Activated CD4-positive, alpha-beta T cell treated with anti-CD3 and anti-CD28 coated beads, Interleukin-2, amount 10 ng/mL, durations not matched to agents 24 days and 14 days (primary cell): ENCODE measurements around the gene OTUD3. TPM values are rescaled to one million over a fixed set of nuclear protein-coding genes. Genes with fewer than 3 reads are reported as not detected.
"Not testable (repeated sequence)": the region's sequence is repeated elsewhere in the genome, so short reads cannot be mapped to it uniquely, and the experiment has no call there.

ENCODE experiments used
- DNase-seq: peaks from one replicate; pipeline ENCODE4 v3.0.0; 2022
- H3K27ac Mint-ChIP-seq: one replicate; pipeline ENCODE4 v1.8.0; 2022; ENCODE audit warnings: mild to moderate bottlenecking, mixed read lengths
- H3K27me3 Mint-ChIP-seq: one replicate; pipeline ENCODE4 v1.8.0; 2022; ENCODE audit warnings: mixed read lengths
- H3K36me3 Mint-ChIP-seq: one replicate; pipeline ENCODE4 v1.8.0; 2022; ENCODE audit warnings: low read depth, mild to moderate bottlenecking, mixed read lengths
- H3K4me1 Mint-ChIP-seq: one replicate; pipeline ENCODE4 v1.8.0; 2021; ENCODE audit warnings: mixed read lengths
- H3K4me3 Mint-ChIP-seq: one replicate; pipeline ENCODE4 v1.8.0; 2022; ENCODE audit warnings: mild to moderate bottlenecking, moderate library complexity, mixed read lengths
- H3K9me3 Mint-ChIP-seq: one replicate; pipeline ENCODE4 v1.8.0; 2021; ENCODE audit warnings: mixed read lengths
- intact Hi-C: fragments of 100-400 bp; cut with micrococcal nuclease; formaldehyde crosslinking; loops from one replicate; pipeline ENCODE4 v1.15.1; 2023
- total RNA-seq: library from RNA; stranded (reverse); gene quantifications from 2 replicates; pipeline ENCODE4 v1.2.3, GENCODE V29; 2022

The OTUD3 gene
- total RNA-seq, 1 donor from 2014 or later, result 13.6 TPM

GRCh38 chr1:19909971-19910370 is 27.8 kb downstream of the OTUD3 start:
- peaks cover 59% of the 10 kb centered on the region for H3K36me3 Mint-ChIP-seq
- H3K9me3 Mint-ChIP-seq, result no peaks in the 10 kb centered on the region
- no peak overlapping the region for H3K27ac Mint-ChIP-seq
- intact Hi-C loops, result loop anchor here (10.0 kb wide), 1 partner anchor 585 kb away; no protein-coding TSS in a partner anchor
- no peaks in the 10 kb centered on the region for H3K27me3 Mint-ChIP-seq
- H3K4me3 Mint-ChIP-seq, result no peak overlapping the region
- H3K4me1 Mint-ChIP-seq, result peaks cover 2% of the 10 kb centered on the region
- no peak for DNase-seq

DNA sequence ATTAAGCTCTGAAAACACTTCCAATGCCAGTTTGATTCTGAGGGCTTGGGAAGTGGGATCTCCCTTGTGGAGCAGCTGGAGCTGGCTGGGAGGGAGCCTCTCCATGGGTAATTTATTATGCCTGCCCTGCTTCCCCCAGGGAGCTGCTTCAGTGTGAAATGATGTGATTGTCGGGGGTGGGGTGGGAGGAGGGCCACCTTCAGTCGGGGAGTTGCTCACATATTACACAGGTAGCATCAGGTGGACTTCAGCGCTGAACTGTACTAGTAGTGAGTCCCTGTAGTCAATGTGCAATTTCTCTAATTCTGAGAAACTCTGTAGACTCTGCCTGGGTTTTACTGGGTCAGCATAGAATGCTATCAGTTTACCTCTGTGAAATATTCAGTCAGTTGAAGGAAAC is 28.5 kb downstream of the OTUD3 start:
- Mint-ChIP-seq H3K9me3 (no peaks in the 10 kb centered on the region), H3K36me3 (peaks cover 57% of the 10 kb centered on the region), H3K4me3 (no peak overlapping the region), H3K27me3 (no peaks in the 10 kb centered on the region), H3K4me1 (peaks cover 2% of the 10 kb centered on the region), H3K27ac (no peak overlapping the region)
- DNase-seq, result no peak
- intact Hi-C loops, result loop anchor here (10.0 kb wide), 1 partner anchor 584 kb away; no protein-coding TSS in a partner anchor

- peaks cover 5% of the 10 kb centered on the region for H3K4me1 Mint-ChIP-seq
- H3K4me3 Mint-ChIP-seq, result no peak overlapping the region
- H3K9me3 Mint-ChIP-seq, result no peaks in the 10 kb centered on the region
- peak; percentile 93 for DNase-seq
- intact Hi-C loops, result loop anchor here (1.0 to 10.0 kb wide), 3 partner anchors 234 to 577 kb away; no protein-coding TSS in a partner anchor
- H3K36me3 Mint-ChIP-seq, result peaks cover 3% of the 10 kb centered on the region
- H3K27ac Mint-ChIP-seq, result no peak overlapping the region
- no peaks in the 10 kb centered on the region for H3K27me3 Mint-ChIP-seq
These were observed 35.9 kb downstream of the OTUD3 start for GRCh38 chr1:19918057-19918456.

DNA sequence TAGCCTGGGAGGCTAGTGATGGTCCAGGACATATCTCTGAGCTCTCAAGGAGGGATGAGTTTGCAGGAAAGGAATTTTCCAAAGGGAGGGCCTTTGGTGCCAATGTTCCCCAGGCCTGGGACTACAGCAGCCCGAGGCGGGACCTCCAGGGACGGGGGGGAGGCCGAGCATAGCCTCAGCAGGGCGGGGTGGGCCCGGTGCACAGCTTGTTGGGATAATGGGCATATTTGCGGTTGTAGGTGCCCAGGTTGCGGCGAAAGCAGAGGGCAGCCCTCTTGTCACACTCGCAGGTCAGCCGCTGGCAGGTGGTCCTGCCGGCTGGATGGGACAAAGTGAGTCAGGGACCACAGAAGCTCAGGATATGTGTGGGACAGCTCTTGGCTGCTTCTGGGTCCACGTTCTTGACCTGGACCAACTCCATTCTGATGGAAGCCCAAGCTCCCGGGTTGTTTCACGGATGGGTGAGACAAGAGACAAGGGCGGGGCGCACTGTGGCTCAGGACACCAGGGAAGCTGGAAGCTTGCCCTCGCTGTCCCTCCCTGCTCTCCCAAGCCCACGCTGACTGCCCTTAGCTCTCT is 38.0 kb downstream of the OTUD3 start:
- no peaks in the 10 kb centered on the region for H3K27me3 Mint-ChIP-seq
- H3K4me3 Mint-ChIP-seq, result no peak overlapping the region
- intact Hi-C loops, result no loop called here
- H3K4me1 Mint-ChIP-seq, result peaks cover 3% of the 10 kb centered on the region
- H3K27ac Mint-ChIP-seq, result no peak overlapping the region
- H3K9me3 Mint-ChIP-seq, result no peaks in the 10 kb centered on the region
- no peaks in the 10 kb centered on the region for H3K36me3 Mint-ChIP-seq
- DNase-seq, result no peak

DNA sequence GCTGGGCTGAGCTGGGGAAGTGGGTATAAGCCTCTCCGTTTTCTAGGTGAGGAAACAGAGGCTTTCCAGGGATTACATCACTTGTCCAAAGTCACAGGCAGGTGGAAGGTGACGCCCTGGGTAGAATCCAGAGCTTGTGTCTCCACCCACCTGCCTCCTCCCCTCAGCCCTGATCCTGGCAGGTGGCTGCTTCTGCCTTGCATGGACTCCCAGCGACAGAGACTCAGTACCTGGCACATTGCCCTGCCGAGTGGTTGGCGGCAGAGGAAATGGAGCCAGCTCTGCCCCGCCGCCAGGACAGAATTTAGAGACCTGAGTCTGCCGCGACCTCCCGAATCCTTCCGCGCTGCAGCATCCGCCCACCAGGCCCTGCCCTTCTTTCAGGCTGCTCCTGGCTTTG is 39.1 kb downstream of the OTUD3 start:
- no peaks in the 10 kb centered on the region for H3K9me3 Mint-ChIP-seq
- H3K27me3 Mint-ChIP-seq, result no peaks in the 10 kb centered on the region
- no peak overlapping the region for H3K27ac Mint-ChIP-seq
- intact Hi-C loops, result no loop called here
- H3K4me1 Mint-ChIP-seq, result peaks cover 3% of the 10 kb centered on the region
- no peak for DNase-seq
- no peak overlapping the region for H3K4me3 Mint-ChIP-seq
- no peaks in the 10 kb centered on the region for H3K36me3 Mint-ChIP-seq

DNA sequence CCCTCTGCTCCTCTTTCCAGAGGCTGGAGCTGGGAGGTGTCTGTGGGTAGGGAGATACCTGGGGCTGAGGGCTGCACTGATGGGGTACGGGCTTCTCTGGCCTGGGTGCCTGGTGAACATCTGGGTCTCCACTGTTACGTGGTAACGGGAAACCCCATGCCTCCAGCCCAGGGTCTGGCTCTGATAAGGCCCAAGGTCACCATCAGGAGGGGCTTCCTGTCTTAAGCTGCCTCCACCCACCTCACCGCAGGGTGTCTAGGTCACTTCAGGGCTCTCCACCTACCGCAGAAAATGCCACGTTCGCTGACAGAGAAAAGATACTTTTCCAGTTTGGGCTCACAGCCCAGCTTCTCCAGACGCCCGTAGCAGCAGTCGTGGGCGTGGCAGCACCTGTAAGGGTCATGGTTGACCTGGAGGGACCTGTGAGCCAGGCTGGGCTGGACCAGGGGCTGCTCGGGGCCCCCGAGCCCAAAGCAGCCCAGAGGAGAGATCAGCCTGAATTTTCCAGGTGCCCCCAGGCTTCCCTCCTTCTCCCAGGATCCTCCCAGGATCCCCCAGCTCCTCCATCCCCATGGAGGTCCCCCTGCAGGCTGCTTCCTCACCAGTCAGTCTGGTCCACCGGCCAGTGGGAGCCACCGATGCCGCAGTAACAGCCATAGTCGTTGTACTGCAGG is 40.0 kb downstream of the OTUD3 start:
- Mint-ChIP-seq H3K9me3 (no peaks in the 10 kb centered on the region), H3K4me3 (no peak overlapping the region), H3K4me1 (peaks cover 3% of the 10 kb centered on the region), H3K27me3 (no peaks in the 10 kb centered on the region), H3K27ac (no peak overlapping the region), H3K36me3 (no peaks in the 10 kb centered on the region)
- intact Hi-C loops, result no loop called here
- no peak for DNase-seq

GRCh38 chr1:19923137-19923952 is 41.1 kb downstream of the OTUD3 start, which contains the start of gene PLA2G2E:
Gene PLA2G2E, minus strand, starts transcription at chr1:19923617. Its CDS starts 58 bp downstream, at chr1:19923559.
- Mint-ChIP-seq H3K27me3 (no peaks in the 10 kb centered on the region), H3K4me1 (no peaks in the 10 kb centered on the region), H3K9me3 (no peaks in the 10 kb centered on the region), H3K4me3 (no peak within 1 kb of the TSS), H3K27ac (no peak within 1 kb of the TSS), H3K36me3 (no peaks in the 10 kb centered on the region)
- intact Hi-C loops, result no loop called here
- no peak for DNase-seq

DNA sequence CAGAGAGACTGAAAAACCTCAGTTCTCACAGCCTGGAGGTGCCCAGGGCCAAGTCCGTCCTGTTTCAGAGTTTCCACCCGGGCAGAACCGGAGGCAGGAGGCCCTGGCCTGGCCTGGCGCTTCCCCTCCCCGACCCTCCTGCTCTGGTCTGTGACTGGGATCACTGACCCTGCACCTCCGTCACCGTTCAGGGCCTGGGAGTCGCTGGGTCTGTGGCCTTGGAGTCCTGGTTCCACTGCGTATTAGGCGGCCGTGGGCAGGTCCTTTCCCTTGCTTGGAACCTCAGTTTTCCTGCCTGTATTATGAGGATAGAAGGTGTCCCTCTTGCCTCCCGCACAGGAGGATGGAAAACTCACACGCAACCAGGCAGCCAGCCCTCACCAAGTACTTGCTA is 41.8 kb downstream of the OTUD3 start:
- Mint-ChIP-seq H3K4me1 (no peaks in the 10 kb centered on the region), H3K27me3 (no peaks in the 10 kb centered on the region), H3K4me3 (no peak overlapping the region), H3K27ac (no peak overlapping the region), H3K36me3 (no peaks in the 10 kb centered on the region), H3K9me3 (no peaks in the 10 kb centered on the region)
- DNase-seq, result no peak
- intact Hi-C loops, result no loop called here

GRCh38 chr1:19925342-19926070 is 43.3 kb downstream of the OTUD3 start:
- intact Hi-C loops, result no loop called here
- H3K4me1 Mint-ChIP-seq, result no peaks in the 10 kb centered on the region
- H3K27me3 Mint-ChIP-seq, result no peaks in the 10 kb centered on the region

GRCh38 chr1:19926296-19927129 is 44.3 kb downstream of the OTUD3 start:
- no peaks in the 10 kb centered on the region for H3K9me3 Mint-ChIP-seq
- H3K27me3 Mint-ChIP-seq, result no peaks in the 10 kb centered on the region
- intact Hi-C loops, result no loop called here
- H3K27ac Mint-ChIP-seq, result no peak overlapping the region
- H3K4me3 Mint-ChIP-seq, result no peak overlapping the region
- no peak for DNase-seq
- no peaks in the 10 kb centered on the region for H3K36me3 Mint-ChIP-seq
- no peaks in the 10 kb centered on the region for H3K4me1 Mint-ChIP-seq

More at GRCh38 chr1:19925342-19926070, 43.3 kb downstream of the OTUD3 start:
- Mint-ChIP-seq H3K36me3 (no peaks in the 10 kb centered on the region), H3K9me3 (no peaks in the 10 kb centered on the region), H3K27ac (no peak overlapping the region), H3K4me3 (no peak overlapping the region)
- no peak for DNase-seq

- H3K4me3 Mint-ChIP-seq, H3K27ac Mint-ChIP-seq, H3K27me3 Mint-ChIP-seq, H3K9me3 Mint-ChIP-seq, intact Hi-C loops, DNase-seq, H3K36me3 Mint-ChIP-seq, H3K4me1 Mint-ChIP-seq: not testable (repeated sequence)
These were observed 44.9 kb downstream of the OTUD3 start for GRCh38 chr1:19927130-19927421.

- intact Hi-C loops, result no loop called here
- no peak for DNase-seq
- Mint-ChIP-seq H3K27ac (no peak overlapping the region), H3K4me1 (no peaks in the 10 kb centered on the region), H3K36me3 (no peaks in the 10 kb centered on the region), H3K27me3 (no peaks in the 10 kb centered on the region), H3K4me3 (no peak overlapping the region), H3K9me3 (peaks cover 7% of the 10 kb centered on the region)
These were observed 50.7 kb downstream of the OTUD3 start for GRCh38 chr1:19932866-19933265.

- DNase-seq, result no peak
- H3K27ac Mint-ChIP-seq, result no peak overlapping the region
- no peaks in the 10 kb centered on the region for H3K27me3 Mint-ChIP-seq
- peaks cover 7% of the 10 kb centered on the region for H3K9me3 Mint-ChIP-seq
- intact Hi-C loops, result no loop called here
- H3K4me1 Mint-ChIP-seq, result no peaks in the 10 kb centered on the region
- H3K36me3 Mint-ChIP-seq, result no peaks in the 10 kb centered on the region
- no peak overlapping the region for H3K4me3 Mint-ChIP-seq
These were observed 52.1 kb downstream of the OTUD3 start for GRCh38 chr1:19934336-19934735.
